Vagina (tissue), 2 donors: ENCODE results near the gene SLC29A3. TPM values are rescaled to one million over a fixed set of nuclear protein-coding genes. Genes with fewer than 3 reads are reported as not detected.

ENCODE experiments used
- DNase-seq, 2 donors: peaks; one replicate each; pipeline ENCODE4 v3.0.0-alpha.2; 2017; ENCODE audit errors: extremely low spot score in 2 of 2
- H3K27ac ChIP-seq: fragments of 200-600 bp; sonication (generic); one replicate; pipeline ENCODE4 v1.5.1; 2019
- H3K27me3 ChIP-seq: fragments of 200-600 bp; sonication (generic); one replicate; pipeline ENCODE4 v1.5.1; 2019
- H3K36me3 ChIP-seq, 2 donors: fragments of 200-600 bp; sonication (generic); one replicate each; pipeline ENCODE4 v1.5.1; 2017 to 2019
- H3K4me1 ChIP-seq: fragments of 200-600 bp; sonication (generic); one replicate; pipeline ENCODE4 v1.5.1; 2019
- H3K4me3 ChIP-seq, 2 donors: fragments of 200-600 bp; sonication (generic); 1 replicate in 1 of 2; 2 replicates in 1 of 2; pipeline ENCODE4 v1.5.1; 2016 to 2019
- H3K9me3 ChIP-seq: fragments of 200-600 bp; sonication (generic); one replicate; pipeline ENCODE4 v1.5.1; 2019
- POLR2A ChIP-seq, 2 donors: fragments of 450-650 bp; IDR thresholded peaks; one replicate each; pipeline ENCODE4 v1.6.1; 2017; ENCODE audit warnings: antibody characterized with exemption in 2 of 2, mild to moderate bottlenecking in 2 of 2, moderate library complexity in 2 of 2
- POLR2AphosphoS5 ChIP-seq, 2 donors: sonication (generic); formaldehyde crosslinking; IDR thresholded peaks; one replicate each; pipeline ENCODE4 v1.9.0; 2017; ENCODE audit warnings: antibody characterized with exemption in 2 of 2, mild to moderate bottlenecking in 2 of 2, low read depth in 1 of 2; ENCODE audit not compliant: insufficient read depth in 1 of 2
- intact Hi-C: fragments of 100-400 bp; cut with DNase I; formaldehyde crosslinking; loops from one replicate; pipeline ENCODE4 v1.15.1; 2023
- total RNA-seq: library from RNA; depleted of rRNA; stranded (reverse); fragments of >200 nt; gene quantifications from one replicate; pipeline ENCODE4 v1.2.3, GENCODE V29; 2016
- TF ChIP-seq, protein P1 (sequence below), 3 experiments: fragments of 450-650 bp in 2 of 3; fragments of 200-600 bp in 1 of 3; sonication (generic) in 1 of 3; IDR thresholded peaks; one replicate each; pipeline ENCODE4 v1.5.1; 2017 to 2019; ENCODE audit warnings: antibody characterized with exemption in 3 of 3, mild to moderate bottlenecking in 2 of 3, moderate library complexity in 2 of 3

SLC29A3 gene
- total RNA-seq, 1 donor from 2014 or later, result 7.6 TPM

DNA sequence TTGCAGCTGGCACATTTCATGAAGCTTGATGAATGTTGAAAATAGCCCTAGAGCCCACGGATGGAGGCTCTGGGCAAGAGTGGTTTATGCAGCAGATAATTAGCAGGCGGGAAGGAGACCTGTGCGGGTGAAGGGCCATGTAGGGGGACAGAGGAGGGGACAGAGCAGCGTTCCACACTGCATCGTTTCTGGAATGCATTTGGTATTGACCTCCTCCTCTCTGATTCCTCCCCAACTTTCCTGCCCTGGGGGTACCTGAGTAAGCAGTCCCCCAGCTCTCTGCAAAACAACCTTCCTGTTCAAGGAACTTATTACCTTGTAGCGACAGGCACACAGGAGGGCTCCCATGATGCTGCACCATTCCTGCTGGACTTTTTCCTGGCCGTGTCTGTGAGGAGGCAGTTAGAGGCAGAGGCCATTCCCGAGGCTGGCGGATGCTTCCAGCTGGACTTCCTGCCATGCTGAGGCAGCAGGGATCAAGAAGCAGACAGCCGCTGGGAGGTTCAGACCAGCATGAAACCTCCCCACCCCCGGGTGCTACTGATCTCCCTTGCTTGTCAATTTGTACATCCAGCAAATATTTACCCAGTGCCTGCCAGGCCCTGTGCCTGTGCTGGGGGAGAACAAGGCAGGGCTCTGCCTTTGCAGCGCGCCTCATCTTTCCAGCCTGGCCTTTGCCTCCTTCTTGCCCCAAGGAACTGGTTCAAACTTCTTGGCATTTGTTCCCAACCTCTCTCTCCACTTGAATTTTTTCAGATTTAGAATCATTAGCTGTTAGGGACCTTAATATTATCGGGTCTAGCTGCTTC lies 28.7 kb downstream of the SLC29A3 start:
- TF ChIP-seq POLR2A (IDR thresholded peaks at IDR 0.05) (no peak), POLR2AphosphoS5 (IDR thresholded peaks at IDR 0.05; ENCODE audit: insufficient read depth in 1 of 2, low read depth in 1 of 2) (no peak)
- TF ChIP-seq, protein P1, sequence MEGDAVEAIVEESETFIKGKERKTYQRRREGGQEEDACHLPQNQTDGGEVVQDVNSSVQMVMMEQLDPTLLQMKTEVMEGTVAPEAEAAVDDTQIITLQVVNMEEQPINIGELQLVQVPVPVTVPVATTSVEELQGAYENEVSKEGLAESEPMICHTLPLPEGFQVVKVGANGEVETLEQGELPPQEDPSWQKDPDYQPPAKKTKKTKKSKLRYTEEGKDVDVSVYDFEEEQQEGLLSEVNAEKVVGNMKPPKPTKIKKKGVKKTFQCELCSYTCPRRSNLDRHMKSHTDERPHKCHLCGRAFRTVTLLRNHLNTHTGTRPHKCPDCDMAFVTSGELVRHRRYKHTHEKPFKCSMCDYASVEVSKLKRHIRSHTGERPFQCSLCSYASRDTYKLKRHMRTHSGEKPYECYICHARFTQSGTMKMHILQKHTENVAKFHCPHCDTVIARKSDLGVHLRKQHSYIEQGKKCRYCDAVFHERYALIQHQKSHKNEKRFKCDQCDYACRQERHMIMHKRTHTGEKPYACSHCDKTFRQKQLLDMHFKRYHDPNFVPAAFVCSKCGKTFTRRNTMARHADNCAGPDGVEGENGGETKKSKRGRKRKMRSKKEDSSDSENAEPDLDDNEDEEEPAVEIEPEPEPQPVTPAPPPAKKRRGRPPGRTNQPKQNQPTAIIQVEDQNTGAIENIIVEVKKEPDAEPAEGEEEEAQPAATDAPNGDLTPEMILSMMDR (IDR thresholded peaks at IDR 0.05), result no peak
- Histone ChIP-seq H3K27ac (no peak overlapping the region), H3K4me1 (no peaks in the 10 kb centered on the region), H3K9me3 (no peaks in the 10 kb centered on the region), H3K4me3 (no peak overlapping the region), H3K27me3 (no peaks in the 10 kb centered on the region), H3K36me3 (no peaks in the 10 kb centered on the region)
- DNase-seq, result no peak
- intact Hi-C loops, result no loop called here

DNA sequence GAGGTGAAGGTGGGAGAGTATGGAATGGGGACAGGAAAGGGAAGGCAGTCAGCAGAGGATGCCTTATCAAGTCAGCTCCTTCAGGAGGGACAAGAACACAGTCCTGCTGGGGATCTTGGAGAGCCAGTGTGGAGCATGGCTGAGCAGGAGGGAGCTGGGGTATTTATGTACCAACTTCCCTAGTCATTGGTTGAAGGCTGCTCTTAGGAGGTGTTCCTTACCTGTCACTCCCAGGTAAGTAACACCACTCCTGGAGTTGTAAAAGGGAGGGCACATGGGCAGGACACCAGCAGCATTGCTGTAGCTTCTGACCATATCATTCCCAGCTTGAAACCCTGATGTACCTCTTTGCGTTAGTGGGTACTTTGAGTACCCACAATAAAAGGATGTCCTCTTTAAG lies 29.8 kb downstream of the SLC29A3 start:
- Histone ChIP-seq H3K36me3 (no peaks in the 10 kb centered on the region), H3K4me3 (no peak overlapping the region), H3K27me3 (no peaks in the 10 kb centered on the region), H3K4me1 (no peaks in the 10 kb centered on the region), H3K27ac (no peak overlapping the region), H3K9me3 (no peaks in the 10 kb centered on the region)
- TF ChIP-seq POLR2A (IDR thresholded peaks at IDR 0.05) (no peak), POLR2AphosphoS5 (IDR thresholded peaks at IDR 0.05; ENCODE audit: insufficient read depth in 1 of 2, low read depth in 1 of 2) (no peak)
- TF ChIP-seq, protein P1 (IDR thresholded peaks at IDR 0.05), result no peak
- no peak for DNase-seq
- intact Hi-C loops, result no loop called here

DNA sequence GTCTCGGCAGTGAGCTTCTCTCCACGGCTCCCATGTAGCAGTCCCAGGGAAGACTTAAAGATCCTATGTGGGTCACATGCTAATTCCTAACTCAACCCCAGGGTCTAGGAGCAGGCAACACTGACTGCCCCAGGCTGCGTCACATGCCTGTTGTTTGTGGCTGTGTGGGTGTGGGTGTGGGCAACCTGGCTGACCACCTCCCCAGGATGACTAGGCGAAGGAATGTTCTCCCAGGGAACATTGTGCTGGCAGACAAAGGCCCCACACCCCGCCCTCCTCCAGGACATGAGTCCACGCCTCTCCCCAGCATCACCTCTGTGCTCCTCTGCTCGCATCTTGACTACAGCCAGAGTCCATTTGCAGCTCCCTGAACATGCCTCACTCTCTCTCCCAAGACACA lies 30.3 kb downstream of the SLC29A3 start:
- no peak for DNase-seq
- H3K27me3 ChIP-seq, result no peaks in the 10 kb centered on the region
- H3K27ac ChIP-seq, result no peak overlapping the region
- H3K4me1 ChIP-seq, result no peaks in the 10 kb centered on the region
- no peaks in the 10 kb centered on the region for H3K36me3 ChIP-seq
- no peak overlapping the region for H3K4me3 ChIP-seq
- TF ChIP-seq, protein P1 (IDR thresholded peaks at IDR 0.05), result no peak
- TF ChIP-seq POLR2AphosphoS5 (IDR thresholded peaks at IDR 0.05; ENCODE audit: insufficient read depth in 1 of 2, low read depth in 1 of 2) (no peak), POLR2A (IDR thresholded peaks at IDR 0.05) (no peak)
- no peaks in the 10 kb centered on the region for H3K9me3 ChIP-seq
- intact Hi-C loops, result no loop called here

DNA sequence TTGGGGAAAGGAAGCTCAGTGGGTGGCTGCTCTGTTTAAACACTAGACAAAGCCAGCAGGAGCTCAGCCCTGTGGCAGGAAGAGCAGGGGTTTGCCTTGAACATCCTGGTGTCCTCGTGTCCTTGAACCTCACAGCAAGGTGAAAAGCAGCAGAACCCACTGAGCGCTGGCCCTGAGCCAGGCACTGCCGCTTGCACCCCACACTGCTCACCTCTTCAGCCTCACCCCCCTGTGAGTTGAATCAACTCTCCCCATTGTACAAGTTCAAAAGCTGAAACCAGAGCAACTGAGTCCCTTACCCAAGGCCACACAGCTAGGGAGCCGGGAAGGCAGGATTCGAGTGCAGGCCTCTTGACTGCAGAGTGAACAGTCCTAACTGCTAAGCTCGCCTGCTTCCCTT lies 32.0 kb downstream of the SLC29A3 start:
- H3K27me3 ChIP-seq, result no peaks in the 10 kb centered on the region
- H3K27ac ChIP-seq, result no peak overlapping the region
- H3K9me3 ChIP-seq, result no peaks in the 10 kb centered on the region
- H3K4me3 ChIP-seq, result no peak overlapping the region
- TF ChIP-seq, protein P1 (IDR thresholded peaks at IDR 0.05), result no peak
- no peak for TF ChIP-seq POLR2AphosphoS5 (IDR thresholded peaks at IDR 0.05; ENCODE audit: insufficient read depth in 1 of 2, low read depth in 1 of 2)
- TF ChIP-seq POLR2A (IDR thresholded peaks at IDR 0.05), result no peak
- no peak for DNase-seq
- H3K4me1 ChIP-seq, result no peaks in the 10 kb centered on the region
- intact Hi-C loops, result no loop called here
- peaks cover 0 to 2% of the 10 kb centered on the region in 2 donors for H3K36me3 ChIP-seq

DNA sequence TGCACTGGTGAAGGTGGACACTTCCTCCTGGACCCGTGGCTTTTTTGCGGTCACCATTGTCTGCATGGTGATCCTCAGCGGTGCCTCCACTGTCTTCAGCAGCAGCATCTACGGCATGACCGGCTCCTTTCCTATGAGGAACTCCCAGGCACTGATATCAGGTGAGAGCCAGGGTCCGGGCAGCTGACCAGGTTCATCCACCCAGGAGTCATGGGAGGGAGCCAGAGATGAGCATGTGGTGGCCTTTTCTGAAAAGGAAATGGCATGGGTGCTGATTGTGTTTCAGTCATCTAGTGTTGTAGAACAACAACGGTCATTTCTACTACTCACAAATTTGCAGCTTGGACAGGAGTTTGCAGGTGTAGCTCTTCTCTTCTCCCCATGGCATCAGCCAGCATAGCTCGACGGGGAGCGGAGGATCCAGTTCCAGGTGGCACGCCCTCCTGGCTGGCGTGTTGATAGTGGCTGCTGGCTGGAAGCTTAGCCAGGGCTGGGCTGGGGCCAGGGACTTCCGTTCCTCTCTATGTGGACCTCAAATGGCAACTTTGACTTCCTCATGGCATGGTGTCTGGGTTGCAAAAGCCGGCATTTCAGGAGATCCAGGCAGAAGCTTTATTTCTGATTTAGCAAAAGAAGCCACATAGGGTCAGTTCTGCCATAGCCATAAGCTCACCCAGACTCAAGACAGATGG lies 32.7 kb downstream of the SLC29A3 start:
- Histone ChIP-seq H3K4me1 (no peaks in the 10 kb centered on the region), H3K27ac (no peak overlapping the region), H3K4me3 (no peak overlapping the region), H3K27me3 (no peaks in the 10 kb centered on the region), H3K9me3 (no peaks in the 10 kb centered on the region), H3K36me3 (peaks cover 0 to 7% of the 10 kb centered on the region in 2 donors)
- intact Hi-C loops, result no loop called here
- TF ChIP-seq POLR2A (IDR thresholded peaks at IDR 0.05), result no peak
- TF ChIP-seq, protein P1 (IDR thresholded peaks at IDR 0.05), result no peak
- TF ChIP-seq POLR2AphosphoS5 (IDR thresholded peaks at IDR 0.05; ENCODE audit: insufficient read depth in 1 of 2, low read depth in 1 of 2), result no peak
- DNase-seq, result no peak
